COR-L47 (cell line): ENCODE data around the gene ACKR3.

Experiments
- DNase-seq: peaks from one replicate; lab custom pipeline; 2025; lab: John Stamatoyannopoulos, UW

The ACKR3 gene

GRCh38 chr2:236612737-236613136 lies 43.1 kb downstream of the ACKR3 start:
- DNase-seq = no peak

GRCh38 chr2:236613612-236614011 lies 44.0 kb downstream of the ACKR3 start:
- DNase-seq = no peak

GRCh38 chr2:236614551-236614950 lies 44.9 kb downstream of the ACKR3 start:
- DNase-seq = no peak

GRCh38 chr2:236616031-236616430 lies 46.4 kb downstream of the ACKR3 start:
- DNase-seq = no peak

- no peak for DNase-seq
Measured at GRCh38 chr2:236616624-236617023, 47.0 kb downstream of the ACKR3 start.

GRCh38 chr2:236617221-236617737 lies 47.7 kb downstream of the ACKR3 start:
- no peak for DNase-seq

GRCh38 chr2:236617796-236618195 lies 48.2 kb downstream of the ACKR3 start:
- no peak for DNase-seq

- no peak for DNase-seq
Measured at GRCh38 chr2:236618370-236618769, 48.7 kb downstream of the ACKR3 start.

GRCh38 chr2:236619910-236620612 lies 50.4 kb downstream of the ACKR3 start:
- DNase-seq = no peak

GRCh38 chr2:236621786-236622185 lies 52.2 kb downstream of the ACKR3 start:
- DNase-seq = no peak

GRCh38 chr2:236622201-236622600 lies 52.6 kb downstream of the ACKR3 start:
- DNase-seq = no peak

GRCh38 chr2:236622660-236623059 lies 53.0 kb downstream of the ACKR3 start:
- DNase-seq = no peak

GRCh38 chr2:236623816-236624215 lies 54.2 kb downstream of the ACKR3 start:
- no peak for DNase-seq

- no peak for DNase-seq
Measured at GRCh38 chr2:236625156-236625690, 55.6 kb downstream of the ACKR3 start.

GRCh38 chr2:236626391-236627150 lies 56.9 kb downstream of the ACKR3 start:
- no peak for DNase-seq

- DNase-seq = no peak
Measured at GRCh38 chr2:236627193-236627592, 57.6 kb downstream of the ACKR3 start.

GRCh38 chr2:236627841-236628240 lies 58.2 kb downstream of the ACKR3 start:
- no peak for DNase-seq

GRCh38 chr2:236628256-236628901 lies 58.8 kb downstream of the ACKR3 start:
- DNase-seq = no peak

GRCh38 chr2:236628981-236629605 lies 59.5 kb downstream of the ACKR3 start:
- no peak for DNase-seq

GRCh38 chr2:236629961-236630872 lies 60.6 kb downstream of the ACKR3 start:
- no peak for DNase-seq

- DNase-seq = no peak
Measured at GRCh38 chr2:236631281-236631855, 61.7 kb downstream of the ACKR3 start.
